Ramos (cell line): ENCODE results near the gene KCNJ13.

Source experiments
- in situ Hi-C: fragments of 300-500 bp; cut with MboI; formaldehyde crosslinking; loops from one replicate; pipeline ENCODE4 v1.14.3; 2022; ENCODE audit warnings: low sequenced_read_pairs; ENCODE audit not compliant: unreplicated experiment

The KCNJ13 gene

DNA sequence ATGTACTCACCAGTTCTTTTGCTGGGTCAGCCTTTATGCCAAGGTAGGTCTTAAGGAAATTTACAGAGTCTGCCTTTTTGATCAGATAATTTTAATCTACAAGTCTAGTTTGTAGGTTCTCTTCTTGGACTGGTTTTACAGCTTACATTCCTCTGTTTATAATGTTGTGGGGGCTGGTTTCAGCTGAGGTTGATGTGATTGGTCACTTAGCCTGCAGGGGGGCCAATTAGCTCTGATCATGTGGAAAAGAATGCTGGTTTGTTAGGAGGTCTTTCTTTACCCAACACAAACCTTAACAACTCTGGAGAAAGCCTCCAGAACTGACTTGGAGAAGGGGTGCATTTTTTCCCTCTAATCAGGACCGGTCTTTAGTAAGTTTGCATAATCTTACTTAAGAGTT, at the start of gene KCNJ13:
Gene KCNJ13 (minus strand): TSS at position 131 of the 400 bp plus-strand sequence. CDS start 5,203 bp downstream, outside the sequence.
- in situ Hi-C loops = no loop called here

DNA sequence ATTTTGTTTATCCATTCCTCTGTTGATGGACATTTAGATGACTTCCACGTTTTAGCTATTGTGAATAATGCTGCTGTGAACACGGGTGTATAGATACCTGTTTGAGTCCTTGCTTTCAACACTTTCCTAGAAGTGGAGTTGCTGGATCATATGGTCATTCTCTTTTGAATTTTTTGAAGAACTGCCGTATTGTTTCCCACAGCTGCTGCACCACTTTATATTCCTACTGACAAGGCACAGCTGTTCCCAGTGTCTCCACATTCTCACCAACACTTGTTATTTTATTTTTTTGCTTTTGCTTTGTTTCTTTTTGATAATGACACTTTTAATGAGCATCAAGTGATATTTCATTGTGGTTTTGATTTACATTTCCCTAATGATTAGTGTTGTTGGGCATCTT, 41.4 kb upstream of the KCNJ13 start:
- in situ Hi-C loops = no loop called here

DNA sequence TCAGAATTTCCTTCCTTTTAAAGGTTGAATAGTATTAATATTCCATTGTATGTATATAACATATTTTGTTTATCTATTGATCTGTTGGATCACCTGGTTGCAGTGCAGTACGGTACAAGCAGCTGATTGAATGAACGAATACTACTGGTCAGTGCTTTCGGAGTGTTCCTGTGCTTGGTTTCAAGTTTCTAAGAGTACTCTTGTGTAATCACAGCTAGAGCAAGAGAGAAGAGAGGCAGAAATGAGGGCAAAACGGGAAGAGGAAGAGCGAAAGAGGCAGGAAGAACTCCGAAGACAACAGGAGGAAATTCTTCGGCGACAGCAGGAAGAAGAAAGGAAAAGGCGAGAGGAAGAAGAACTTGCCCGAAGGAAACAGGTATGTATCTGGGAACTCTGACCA, 40.3 kb upstream of the KCNJ13 start:
- in situ Hi-C loops = no loop called here

DNA sequence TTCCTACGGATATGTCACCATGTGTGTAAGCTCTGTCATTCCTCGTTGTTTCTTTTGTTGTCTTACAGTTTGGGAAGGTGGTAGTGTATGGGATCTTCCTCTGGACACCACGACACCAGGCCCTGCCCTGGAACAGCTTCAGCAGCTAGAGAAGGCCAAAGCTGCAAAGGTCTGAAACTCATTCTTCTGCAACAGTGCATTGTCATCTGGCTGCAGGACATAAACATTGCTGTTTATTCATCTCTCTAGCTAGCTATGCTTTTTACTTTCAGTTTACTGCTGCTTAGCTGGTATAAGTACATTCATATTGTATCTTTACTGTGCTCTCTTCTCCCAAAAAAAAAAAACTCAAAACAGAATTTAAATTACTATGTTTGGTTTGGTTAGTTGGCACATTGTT, 39.2 kb upstream of the KCNJ13 start:
- in situ Hi-C loops = no loop called here

DNA sequence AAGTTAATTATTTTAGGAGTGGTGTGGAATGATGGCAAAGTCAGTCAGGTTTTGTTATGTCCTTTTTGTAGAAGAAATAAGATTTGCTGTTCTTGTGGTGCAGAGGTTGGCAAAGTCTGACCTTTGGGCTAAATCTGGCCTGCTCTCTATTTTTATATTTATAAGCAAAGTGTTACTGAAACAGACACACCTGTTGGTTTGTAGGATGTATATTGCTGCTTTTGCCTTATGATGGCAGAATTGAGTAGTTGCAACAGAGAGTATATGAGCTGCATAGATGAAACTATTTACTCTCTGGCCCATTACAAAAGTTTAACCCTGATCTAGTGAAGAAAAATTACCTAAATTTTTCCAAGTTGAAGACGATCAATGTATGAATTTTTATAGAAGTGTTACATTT, 34.1 kb upstream of the KCNJ13 start:
- in situ Hi-C loops = no loop called here

DNA sequence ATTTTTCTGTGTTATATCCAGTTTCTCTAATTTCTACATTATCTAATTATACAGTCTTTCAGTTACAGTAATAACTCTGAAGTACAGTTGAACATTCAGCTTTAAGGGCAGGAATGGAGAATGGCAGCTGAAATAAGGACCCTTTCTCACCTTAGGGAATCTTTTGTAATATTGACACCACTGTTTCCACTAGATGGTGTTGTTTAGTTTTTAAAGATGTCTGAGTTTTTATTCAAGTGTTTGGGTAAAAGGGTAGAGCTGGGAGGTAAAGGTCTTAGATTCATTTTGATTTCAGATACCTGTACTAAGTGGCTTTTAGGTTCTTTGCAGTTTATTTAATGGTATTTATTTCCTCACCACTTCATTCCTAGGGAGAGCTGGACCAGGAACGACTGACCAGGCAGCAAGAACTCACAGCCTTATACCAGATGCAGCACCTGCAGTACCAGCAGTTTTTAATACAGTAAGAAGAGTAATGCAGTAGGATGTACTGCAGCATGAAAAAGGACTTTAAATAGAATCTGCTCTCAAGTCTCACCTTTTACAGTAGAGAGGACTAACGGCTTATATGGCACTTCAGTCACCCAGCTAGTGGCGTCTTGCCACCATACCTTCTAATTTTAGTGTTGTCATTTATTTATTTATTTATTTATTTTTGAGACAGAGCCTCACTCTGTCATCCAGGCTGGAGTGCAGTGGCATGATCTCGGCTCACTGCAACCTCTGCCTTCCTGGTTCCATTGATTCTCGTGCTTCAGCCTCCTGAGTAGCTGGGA, 33.2 kb upstream of the KCNJ13 start:
- in situ Hi-C loops = no loop called here

DNA sequence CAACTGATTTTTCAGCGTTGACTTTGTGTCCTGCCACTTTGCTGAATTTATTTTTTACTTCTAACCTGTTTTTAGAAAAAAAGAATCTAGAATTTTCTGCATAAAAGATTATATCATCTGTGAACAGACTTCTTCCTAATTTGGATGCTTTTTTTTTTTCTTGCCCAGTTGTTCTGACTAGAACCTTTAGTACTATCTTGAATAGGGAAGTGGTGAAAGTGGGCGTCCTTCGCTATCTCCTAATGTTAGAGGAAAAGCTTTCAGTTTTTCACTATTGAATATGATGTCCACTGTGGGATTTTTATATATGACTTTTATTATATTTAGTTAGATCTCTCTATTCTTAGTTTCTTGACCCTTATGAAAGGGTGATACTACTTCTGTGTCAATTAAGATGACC, 25.7 kb upstream of the KCNJ13 start:
- in situ Hi-C loops = no loop called here

DNA sequence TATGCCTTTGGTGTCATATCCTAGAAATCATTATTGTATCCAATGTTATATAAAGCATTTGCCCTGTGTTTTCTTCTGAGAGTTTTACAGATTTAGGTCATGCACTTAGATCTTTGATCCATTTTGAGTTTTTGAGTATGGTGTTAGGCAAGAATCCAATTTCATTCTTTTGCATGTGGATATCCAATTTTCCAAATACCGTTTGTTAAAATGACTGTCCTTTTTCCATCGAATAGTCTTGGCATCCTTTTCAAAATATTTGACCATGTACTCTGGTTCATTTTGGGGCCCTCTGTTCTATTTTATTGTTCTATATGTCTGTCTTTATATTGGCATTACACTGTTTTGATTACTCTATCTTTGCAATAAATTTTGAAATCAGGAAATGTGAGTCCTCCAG, 23.8 kb upstream of the KCNJ13 start:
- in situ Hi-C loops = no loop called here

DNA sequence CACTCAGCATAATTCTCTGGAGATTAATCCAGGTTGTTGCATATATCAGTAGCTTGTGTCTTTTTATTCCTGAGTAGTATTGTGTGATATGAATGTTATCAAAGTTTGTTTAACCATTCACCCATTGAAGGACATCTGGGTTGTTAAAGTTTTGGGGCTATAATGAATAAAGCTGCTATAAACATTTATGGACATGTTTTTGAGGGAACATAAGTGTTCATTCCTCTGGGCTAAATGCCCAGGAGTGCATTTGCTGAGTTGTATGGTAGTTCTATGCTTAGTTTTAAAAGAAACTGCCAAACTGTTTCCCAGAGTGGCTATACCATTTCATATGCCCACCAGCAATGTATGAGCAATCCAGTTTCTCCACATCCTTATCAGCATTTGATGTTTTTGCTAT, 21.8 kb upstream of the KCNJ13 start:
- in situ Hi-C loops = no loop called here

DNA sequence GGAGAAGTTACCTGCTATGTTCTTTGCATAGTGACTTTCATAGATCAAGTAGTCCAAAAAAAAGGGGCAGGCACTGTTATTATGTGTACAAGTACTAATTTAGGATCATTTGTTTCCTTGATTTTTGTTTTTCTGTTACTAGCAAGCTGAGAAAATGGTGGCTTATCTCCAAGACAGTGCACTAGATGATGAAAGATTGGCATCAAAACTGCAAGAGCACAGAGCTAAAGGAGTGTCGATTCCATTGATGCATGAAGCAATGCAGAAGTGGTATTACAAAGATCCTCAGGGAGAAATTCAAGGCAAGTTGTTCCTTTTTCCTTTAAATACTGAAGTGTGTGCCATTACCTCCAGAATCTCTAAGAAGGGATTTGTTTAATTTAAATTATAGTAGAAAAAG, 19.6 kb upstream of the KCNJ13 start:
- in situ Hi-C loops = no loop called here

DNA sequence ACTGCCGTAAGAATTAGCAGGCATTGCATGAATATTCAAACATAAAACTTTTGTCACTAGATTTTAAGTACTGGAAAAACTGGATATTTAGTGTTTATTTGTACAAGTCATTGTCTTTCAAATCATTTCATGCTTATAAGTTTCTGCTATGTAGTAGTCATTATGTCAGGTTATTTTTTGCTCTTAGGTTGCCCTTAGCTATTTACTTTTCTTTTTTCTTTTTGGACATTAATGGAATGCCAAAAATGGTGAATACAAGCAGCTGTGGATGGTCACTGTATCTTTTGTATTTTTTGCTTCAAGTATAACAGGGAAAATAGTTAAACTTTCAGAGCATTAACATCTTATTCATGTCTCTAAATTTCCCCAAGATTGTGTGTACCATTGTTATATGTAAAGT, 18.6 kb upstream of the KCNJ13 start:
- in situ Hi-C loops = no loop called here

DNA sequence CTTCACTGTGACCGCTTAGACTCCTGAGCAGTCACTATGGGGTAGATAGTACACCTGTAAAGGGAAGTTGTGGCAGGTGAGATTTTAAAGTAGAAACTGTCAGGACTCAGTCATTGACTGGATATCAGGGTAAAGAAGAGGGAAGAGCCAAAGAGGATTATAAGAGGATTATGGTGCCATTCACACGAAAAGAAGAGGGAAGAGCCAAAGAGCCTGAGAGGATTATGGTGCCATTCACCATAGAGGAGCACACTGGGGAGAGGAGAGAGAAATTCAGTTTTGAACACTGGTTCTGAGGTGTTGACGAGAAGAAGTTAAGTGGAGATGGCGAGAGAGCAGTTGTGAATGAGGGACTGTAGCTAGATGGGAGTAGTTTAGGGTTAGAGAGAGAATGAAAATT, 16.9 kb upstream of the KCNJ13 start:
- in situ Hi-C loops = no loop called here

DNA sequence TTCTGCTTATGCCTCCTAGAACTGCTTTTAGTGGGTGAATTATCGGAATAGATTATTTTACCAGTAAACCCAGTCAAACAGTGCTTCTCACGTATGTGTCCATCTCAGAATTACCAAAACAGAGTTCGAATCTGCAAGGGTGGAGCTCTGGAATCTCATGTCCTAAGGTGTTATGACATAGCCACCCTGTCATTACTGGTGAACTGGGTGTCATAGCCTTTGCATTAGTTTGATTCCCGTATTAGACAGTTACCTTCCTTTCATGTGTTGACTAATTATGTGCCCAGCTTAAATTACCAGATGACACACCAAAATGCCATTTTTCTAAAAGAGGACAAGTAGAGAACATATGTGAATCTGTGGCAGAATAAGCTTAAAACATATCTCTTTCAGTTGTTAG, 15.2 kb upstream of the KCNJ13 start:
- in situ Hi-C loops = no loop called here

DNA sequence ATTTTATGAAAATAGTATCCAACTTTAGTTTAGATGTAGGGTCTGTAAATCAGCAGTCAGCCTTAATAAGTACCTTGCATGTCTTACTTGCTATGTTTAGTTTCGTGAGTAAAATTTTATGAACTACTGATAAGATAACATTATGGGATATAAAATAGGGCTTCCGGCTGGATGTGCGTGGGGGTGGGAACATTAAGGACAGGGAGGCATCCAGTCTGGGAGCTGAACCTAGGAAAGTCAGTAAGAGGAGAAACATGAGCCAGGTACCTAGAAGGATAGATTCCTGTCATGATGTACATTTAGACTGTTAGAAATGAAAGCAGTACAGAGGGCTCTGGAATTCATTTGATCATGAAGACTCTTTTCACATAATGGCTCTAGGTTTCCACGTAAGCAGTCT, 12.7 kb upstream of the KCNJ13 start:
- in situ Hi-C loops = no loop called here

DNA sequence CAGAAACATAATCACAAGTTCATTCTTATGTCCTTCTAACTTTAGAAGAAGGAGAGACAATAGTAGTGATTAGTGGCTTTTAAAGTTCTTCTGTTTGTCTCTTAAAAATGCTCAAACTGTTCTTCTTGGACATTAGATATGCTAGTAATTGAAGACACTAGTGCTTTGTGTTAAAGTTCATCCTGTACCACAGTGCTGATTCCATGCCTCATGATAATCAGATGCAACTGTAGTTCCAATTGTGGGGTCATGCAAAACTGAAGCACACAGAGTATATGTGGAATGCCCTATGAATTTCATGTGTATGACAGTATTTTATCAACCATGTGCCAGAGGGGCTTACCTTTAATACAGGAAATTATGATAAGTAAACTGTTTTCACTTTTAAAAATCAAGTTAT, 11.4 kb upstream of the KCNJ13 start:
- in situ Hi-C loops = no loop called here

DNA sequence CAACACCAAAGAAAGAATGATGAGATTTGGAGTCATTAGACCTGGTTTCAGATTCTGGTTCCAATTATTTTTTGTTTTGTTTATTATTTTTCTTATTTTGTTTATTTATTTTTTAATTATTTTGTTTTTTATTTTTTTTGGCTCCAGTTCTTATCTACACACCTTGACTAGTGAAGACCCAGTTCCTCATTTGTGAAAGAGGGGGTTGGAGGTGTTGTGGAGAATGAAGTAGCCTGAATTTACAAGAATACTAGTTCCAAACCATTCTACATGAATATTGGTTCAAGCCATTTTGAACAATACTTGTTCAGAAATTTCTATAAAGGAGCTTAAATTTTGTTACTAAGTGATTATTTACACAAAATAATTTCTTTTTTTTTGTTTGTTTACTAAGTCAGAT, 6.9 kb upstream of the KCNJ13 start:
- in situ Hi-C loops = no loop called here

DNA sequence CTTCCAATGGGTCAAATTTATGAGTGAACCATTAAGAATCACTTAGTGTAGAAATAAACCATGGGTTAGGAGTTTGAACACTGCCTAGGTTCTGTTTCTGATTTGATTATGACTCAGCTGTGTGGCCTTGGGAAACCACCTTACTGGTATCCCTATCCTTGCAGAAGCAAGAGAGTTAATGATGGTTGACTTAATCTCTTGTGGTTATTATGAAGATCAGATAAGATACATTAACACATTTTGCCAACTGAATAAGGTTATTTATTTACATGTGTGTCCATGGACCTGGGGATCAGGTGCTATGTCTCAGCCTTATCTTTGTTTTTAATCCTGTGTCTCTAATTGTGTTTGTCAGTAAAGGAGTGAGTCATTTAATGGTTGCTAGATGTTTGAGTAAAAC, 5.4 kb upstream of the KCNJ13 start:
- in situ Hi-C loops = no loop called here

DNA sequence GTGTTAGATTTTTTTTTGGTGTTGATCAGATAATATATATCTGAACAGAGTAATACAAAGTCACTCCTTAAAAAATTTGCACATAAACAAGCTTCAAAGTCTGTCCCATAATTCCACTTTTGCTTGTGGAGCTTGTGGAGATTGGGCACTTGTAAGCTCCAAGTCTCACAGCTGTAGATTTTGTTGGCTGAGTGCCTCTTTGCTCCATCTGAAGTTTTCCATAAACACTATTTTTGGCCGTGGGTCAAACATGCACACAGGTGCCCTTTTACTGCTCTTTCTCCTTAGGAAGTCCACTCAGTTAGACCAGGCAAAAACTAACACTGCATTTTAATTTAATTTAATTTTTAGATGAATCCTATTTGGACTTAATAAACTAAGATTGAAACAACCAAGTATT, 3.6 kb upstream of the KCNJ13 start:
- in situ Hi-C loops = no loop called here

DNA sequence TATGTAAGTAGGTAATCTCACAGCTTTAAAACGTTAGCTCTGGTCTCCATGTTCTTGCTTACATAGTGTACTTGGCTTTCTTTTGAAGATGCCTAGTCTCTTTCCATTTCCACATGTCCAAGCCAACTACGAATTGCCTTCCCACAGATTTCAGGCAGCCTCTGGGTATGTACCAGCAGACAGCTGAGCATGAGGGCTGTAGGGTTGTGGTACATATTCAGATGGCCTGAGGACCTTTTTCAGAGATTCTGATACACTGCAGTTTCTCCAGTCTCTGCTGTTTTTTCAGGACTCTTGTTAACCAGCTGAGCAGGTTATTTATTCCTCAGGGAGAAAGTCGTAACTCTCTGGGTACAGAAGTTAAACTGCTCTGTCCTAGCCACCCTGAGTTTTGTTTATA, 3.1 kb upstream of the KCNJ13 start:
- in situ Hi-C loops = no loop called here

DNA sequence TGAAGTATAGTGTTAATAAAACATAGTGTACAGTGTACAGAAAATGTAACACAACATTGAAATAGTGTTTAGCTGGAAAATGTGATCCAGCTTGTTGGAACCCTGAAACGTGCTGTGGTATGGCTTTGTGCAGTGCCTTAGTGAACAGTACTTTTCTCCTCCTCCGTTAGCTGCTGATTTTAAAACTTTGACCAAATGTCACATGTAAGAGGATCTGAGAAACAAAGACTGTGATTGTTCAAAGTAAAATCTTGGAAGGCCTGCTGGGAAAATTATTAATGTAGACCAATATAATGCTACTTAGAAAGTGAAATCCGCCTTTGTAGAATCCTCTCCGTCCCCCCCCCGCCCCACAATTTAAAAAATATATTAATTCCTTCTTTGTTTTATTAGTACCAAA, 911 bp upstream of the KCNJ13 start:
- in situ Hi-C loops = no loop called here

DNA sequence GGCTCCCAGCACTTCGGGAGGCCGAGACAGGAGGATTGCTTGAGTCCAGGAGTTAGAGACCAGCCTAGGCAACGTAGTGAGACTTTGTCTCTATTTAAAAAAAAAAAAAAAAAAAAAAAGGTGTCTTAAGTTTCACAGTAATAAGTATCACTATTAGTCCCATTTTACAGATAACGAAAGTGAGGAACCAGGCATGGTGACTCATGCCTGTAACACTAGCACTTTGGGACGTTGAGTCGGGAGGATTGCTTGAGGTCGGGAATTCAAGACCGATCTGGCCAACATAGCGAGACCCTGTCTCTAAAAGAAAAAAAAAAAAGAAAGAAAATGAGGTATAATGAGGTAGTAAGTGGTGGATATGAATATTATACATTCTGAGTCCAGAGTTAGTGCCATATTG, 2.5 kb downstream of the KCNJ13 start:
- in situ Hi-C loops = no loop called here

DNA sequence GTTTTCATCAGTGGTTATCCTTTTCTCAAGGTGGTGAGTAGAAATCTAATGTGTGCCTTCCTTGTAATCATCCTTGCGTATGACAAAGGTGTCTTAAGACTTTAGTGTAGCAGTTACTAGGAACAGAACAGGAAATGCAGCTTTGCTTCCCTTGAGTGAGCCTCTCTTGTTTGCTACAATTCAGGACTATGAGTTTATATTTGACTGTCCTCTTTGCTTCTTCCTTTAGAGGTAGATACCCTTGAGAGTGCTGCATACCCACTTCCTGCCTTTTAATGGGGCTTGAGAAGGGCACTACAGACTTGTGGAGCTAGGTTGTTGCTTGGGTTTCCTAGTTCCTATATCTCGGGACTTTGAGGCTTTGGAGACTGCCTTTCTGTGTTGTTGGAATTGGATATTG, 3.8 kb downstream of the KCNJ13 start:
- in situ Hi-C loops = no loop called here

DNA sequence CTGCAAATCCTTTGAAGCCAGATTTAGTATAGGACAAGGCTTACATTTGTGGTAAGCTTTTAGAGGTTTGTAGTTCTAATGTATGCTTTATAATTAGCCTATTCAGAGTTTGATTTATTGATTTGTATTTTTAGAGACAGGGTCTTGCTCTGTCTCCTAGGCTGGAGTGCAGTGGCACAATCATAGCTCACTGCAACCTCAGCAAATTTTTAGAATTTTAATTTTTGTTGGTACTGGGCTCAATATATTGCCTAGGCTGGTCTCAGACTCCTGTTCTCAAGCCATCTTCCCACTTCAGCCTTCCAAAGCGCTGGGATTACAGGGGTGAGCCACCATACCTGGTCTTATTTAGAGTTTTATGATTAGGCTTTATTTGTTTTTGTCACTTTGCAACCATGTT, 4.5 kb downstream of the KCNJ13 start:
- in situ Hi-C loops = no loop called here
